RWPE2 (cell line): ENCODE measurements around the gene AHDC1.

Source experiments
- ATAC-seq: fragments of 200-7000 bp; cut with Tn5 transposase; 3 replicates; pipeline ENCODE4 v1.9.1; 2021; ENCODE audit warnings: low read depth
- DNase-seq: peaks from one replicate; pipeline ENCODE4 v3.0.0-alpha.2; 2020; ENCODE audit warnings: low spot score
- H3K27ac ChIP-seq: fragments of 450-650 bp; 2 replicates; pipeline ENCODE4 v1.5.1; 2017; ENCODE audit warnings: mild to moderate bottlenecking; ENCODE audit not compliant: poor library complexity, severe bottlenecking
- H3K27me3 ChIP-seq: fragments of 250-450 bp; sonication (Bioruptor Pico); 2 replicates; pipeline ENCODE4 v1.5.1; 2021; ENCODE audit warnings: mild to moderate bottlenecking, moderate library complexity; ENCODE audit not compliant: insufficient read depth, poor library complexity, severe bottlenecking
- H3K36me3 ChIP-seq: fragments of 250-450 bp; sonication (Bioruptor Pico); 2 replicates; pipeline ENCODE4 v1.5.1; 2020; ENCODE audit warnings: low read depth, mild to moderate bottlenecking, moderate library complexity
- H3K4me1 ChIP-seq: fragments of 250-450 bp; sonication (Bioruptor Pico); 2 replicates; pipeline ENCODE4 v1.5.1; 2021; ENCODE audit warnings: mild to moderate bottlenecking, moderate library complexity; ENCODE audit not compliant: insufficient read depth, poor library complexity, severe bottlenecking
- H3K4me3 ChIP-seq: fragments of 250-450 bp; sonication (Bioruptor Pico); 2 replicates; pipeline ENCODE4 v1.5.1; 2021; ENCODE audit warnings: mild to moderate bottlenecking, moderate library complexity; ENCODE audit not compliant: severe bottlenecking
- H3K9me3 ChIP-seq: fragments of 250-450 bp; sonication (Bioruptor Pico); 2 replicates; pipeline ENCODE4 v1.5.1; 2021; ENCODE audit warnings: mild to moderate bottlenecking, moderate library complexity; ENCODE audit not compliant: severe bottlenecking
- TF ChIP-seq, protein P1 (sequence below): fragments of 450-650 bp; IDR thresholded peaks from one replicate; pipeline ENCODE4 v1.5.1; 2017; ENCODE audit warnings: mild to moderate bottlenecking, moderate library complexity; ENCODE audit not compliant: poor library complexity, severe bottlenecking

Gene AHDC1

DNA sequence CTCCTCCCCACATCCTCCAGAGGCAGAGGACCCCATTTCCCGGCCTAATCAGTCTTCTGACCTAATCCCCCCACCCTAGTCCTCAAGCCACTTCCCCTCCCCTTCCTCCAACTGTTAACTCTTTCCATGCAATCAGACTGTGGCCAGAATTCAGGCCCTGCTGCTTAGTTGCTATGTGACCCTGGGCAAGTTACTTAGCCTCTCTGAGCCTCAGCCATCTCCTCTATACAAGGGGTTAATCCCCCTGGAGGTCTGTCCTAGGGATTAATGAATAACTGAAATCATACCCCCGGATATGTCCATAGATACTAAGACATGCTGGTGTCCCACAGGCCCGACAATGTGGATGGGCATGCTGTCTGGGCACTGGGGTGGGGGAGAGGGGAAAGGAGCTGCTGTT is 18.3 kb downstream of the AHDC1 start:
- TF ChIP-seq, protein P1, sequence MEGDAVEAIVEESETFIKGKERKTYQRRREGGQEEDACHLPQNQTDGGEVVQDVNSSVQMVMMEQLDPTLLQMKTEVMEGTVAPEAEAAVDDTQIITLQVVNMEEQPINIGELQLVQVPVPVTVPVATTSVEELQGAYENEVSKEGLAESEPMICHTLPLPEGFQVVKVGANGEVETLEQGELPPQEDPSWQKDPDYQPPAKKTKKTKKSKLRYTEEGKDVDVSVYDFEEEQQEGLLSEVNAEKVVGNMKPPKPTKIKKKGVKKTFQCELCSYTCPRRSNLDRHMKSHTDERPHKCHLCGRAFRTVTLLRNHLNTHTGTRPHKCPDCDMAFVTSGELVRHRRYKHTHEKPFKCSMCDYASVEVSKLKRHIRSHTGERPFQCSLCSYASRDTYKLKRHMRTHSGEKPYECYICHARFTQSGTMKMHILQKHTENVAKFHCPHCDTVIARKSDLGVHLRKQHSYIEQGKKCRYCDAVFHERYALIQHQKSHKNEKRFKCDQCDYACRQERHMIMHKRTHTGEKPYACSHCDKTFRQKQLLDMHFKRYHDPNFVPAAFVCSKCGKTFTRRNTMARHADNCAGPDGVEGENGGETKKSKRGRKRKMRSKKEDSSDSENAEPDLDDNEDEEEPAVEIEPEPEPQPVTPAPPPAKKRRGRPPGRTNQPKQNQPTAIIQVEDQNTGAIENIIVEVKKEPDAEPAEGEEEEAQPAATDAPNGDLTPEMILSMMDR, result no peak
- Histone ChIP-seq H3K27ac (no peak overlapping the region), H3K36me3 (peaks cover 21% of the 10 kb centered on the region), H3K4me1 (peaks cover 8% of the 10 kb centered on the region), H3K27me3 (no peaks in the 10 kb centered on the region), H3K4me3 (no peak overlapping the region), H3K9me3 (no peaks in the 10 kb centered on the region)
- DNase-seq, result no peak
- no peak for ATAC-seq

GRCh38 chr1:27584453-27584852 is 19.5 kb downstream of the AHDC1 start:
- H3K27ac ChIP-seq, result no peak overlapping the region
- no peak overlapping the region for H3K4me3 ChIP-seq
- no peak for DNase-seq
- no peaks in the 10 kb centered on the region for H3K4me1 ChIP-seq
- H3K9me3 ChIP-seq, result no peaks in the 10 kb centered on the region
- no peak for ATAC-seq
- no peaks in the 10 kb centered on the region for H3K27me3 ChIP-seq
- TF ChIP-seq, protein P1, result no peak
- peaks cover 15% of the 10 kb centered on the region for H3K36me3 ChIP-seq

- ATAC-seq (no peak), DNase-seq (no peak)
- H3K9me3 ChIP-seq, result no peaks in the 10 kb centered on the region
- H3K4me3 ChIP-seq, result no peak overlapping the region
- no peaks in the 10 kb centered on the region for H3K27me3 ChIP-seq
- TF ChIP-seq, protein P1, result no peak
- no peaks in the 10 kb centered on the region for H3K4me1 ChIP-seq
- peaks cover 8% of the 10 kb centered on the region for H3K36me3 ChIP-seq
- no peak overlapping the region for H3K27ac ChIP-seq
Measured at GRCh38 chr1:27583479-27583878, 20.5 kb downstream of the AHDC1 start.

GRCh38 chr1:27581823-27582243 is 22.1 kb downstream of the AHDC1 start:
- no peak for ATAC-seq
- TF ChIP-seq, protein P1, result no peak
- Histone ChIP-seq H3K36me3 (no peaks in the 10 kb centered on the region; the same call in 1 of the 2 replicates), H3K4me3 (no peak overlapping the region), H3K27me3 (no peaks in the 10 kb centered on the region), H3K4me1 (no peaks in the 10 kb centered on the region), H3K27ac (no peak overlapping the region), H3K9me3 (no peaks in the 10 kb centered on the region)
- DNase-seq, result no peak

DNA sequence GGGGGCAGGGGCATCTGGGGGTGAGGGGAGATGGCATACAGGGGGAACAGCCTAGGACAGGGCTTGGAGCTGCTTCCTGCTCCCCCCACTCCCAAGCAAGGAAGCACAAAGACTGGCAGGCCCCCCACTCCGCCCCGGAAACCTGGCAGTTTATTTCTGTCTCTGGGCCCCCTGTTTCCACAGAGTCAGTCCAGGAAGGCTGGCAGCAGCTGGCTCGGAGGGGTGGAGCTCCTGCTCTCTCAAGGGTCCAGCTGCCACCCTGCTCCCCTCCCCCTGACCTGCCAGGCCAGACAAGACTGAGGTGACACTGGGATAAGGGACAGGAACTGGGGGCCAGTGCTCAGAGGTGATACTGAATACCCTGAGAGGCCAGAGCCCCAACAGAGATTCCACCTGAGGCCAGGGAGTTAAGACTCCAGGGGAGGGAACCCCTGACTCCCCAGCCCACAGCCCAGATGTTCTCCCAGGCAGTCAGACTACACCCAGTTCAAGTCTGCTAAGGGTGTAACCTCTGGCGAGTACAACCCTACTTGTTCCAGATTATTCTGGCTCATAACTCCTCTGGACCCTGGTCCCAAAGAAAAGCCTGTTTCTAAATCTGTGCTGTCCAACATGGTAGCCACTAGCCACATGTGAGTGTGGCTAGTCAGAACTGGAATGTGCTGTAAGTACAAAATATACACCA is 26.3 kb downstream of the AHDC1 start:
- DNase-seq, result no peak
- TF ChIP-seq, protein P1, result no peak

More for the DNA sequence above, 26.3 kb downstream of the AHDC1 start:
- Histone ChIP-seq H3K4me1 (peaks cover 31% of the 10 kb centered on the region), H3K27ac (peak overlapping the region; percentile 88), H3K9me3 (no peaks in the 10 kb centered on the region), H3K27me3 (no peaks in the 10 kb centered on the region), H3K36me3 (no peaks in the 10 kb centered on the region), H3K4me3 (no peak overlapping the region)
- ATAC-seq, result no peak
